ENCODE measurements around the gene PCDHGA1.
A peak's percentile ranks its signal among the peaks of the same experiment; 100 is the strongest.

Gene PCDHGA1

DNA sequence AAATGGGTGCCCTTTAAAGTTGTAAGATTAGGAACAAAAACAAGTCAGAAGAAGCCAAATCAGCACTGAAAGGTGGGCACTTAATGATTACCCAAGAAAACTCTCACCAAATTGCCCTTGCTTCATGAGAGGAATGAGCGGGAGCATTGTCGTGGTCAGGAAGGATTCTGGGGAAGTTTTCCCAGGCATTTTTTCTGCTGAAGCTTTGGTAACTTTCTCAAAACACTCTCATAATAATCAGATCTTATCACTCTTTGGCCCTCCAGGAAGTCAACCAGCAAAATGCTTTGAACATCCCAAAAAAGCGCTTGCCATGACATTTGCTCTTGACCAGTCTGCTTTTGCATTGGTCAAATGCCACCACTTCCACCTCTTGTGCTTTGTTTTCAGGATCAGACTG, 135.0 kb downstream of the PCDHGA1 start:
- no peak for DNase-seq

DNA sequence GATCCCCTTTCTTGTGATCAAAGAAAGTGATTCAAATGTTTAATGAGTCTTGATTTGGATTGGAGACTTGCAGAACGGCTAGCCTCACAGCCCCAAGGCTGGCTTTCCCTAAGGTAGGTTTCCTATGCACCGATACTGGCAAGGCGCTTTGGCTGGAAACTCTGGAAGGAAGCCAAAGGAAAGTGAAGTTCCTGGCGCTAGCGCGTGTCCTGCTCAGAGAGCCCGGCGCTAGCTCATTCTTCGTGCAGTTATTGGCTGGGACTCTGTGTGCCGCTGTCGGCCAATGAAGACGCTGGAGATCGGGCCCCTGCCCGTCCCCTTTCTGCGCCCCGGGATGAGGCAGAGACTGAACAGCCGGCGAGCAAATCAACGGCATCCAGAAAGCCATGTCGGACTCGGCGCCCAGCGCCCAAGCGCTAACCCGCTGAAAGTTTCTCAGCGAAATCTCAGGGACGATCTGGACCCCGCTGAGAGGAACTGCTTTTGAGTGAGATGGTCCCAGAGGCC, 145.4 kb downstream of the PCDHGA1 start, which contains the start of gene PCDHGC3:
Gene PCDHGC3 (plus strand): TSS at position 342 of the 507 bp plus-strand sequence. CDS start 151 bp downstream, at position 493.
- peak; percentile 50 to 71 for DNase-seq

- peak in 1 of 2 donors; percentile 30 for DNase-seq
Measured at GRCh38 chr5:141476132-141476911, 146.0 kb downstream of the PCDHGA1 start.

DNA sequence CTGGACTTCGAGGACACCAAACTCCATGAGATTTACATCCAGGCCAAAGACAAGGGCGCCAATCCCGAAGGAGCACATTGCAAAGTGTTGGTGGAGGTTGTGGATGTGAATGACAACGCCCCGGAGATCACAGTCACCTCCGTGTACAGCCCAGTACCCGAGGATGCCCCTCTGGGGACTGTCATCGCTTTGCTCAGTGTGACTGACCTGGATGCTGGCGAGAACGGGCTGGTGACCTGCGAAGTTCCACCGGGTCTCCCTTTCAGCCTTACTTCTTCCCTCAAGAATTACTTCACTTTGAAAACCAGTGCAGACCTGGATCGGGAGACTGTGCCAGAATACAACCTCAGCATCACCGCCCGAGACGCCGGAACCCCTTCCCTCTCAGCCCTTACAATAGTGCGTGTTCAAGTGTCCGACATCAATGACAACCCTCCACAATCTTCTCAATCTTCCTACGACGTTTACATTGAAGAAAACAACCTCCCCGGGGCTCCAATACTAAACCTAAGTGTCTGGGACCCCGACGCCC, 146.8 kb downstream of the PCDHGA1 start:
- DNase-seq = no peak

- no peak for DNase-seq
Measured at GRCh38 chr5:141477815-141478214, 147.5 kb downstream of the PCDHGA1 start.

GRCh38 chr5:141478321-141478945, 148.1 kb downstream of the PCDHGA1 start:
- no peak for DNase-seq

DNA sequence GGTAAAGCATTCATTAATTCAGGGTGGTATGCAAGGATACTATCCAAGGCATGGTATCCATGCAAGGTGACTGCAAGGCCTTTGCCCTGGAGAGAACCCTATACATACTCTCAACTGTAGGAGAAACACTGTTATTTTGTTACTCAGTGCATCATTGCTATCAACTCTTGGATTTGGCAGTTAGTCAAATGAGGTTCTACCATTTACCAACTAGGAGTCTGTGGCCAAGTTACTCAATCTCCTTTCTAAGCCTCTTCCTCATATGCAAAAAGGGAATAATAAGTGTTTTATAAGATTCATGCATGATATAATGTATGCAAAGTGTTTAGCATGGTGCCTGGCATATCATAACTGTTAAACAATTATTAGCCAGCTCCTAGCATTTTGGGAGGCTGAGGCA, 149.5 kb downstream of the PCDHGA1 start:
- DNase-seq = no peak

DNA sequence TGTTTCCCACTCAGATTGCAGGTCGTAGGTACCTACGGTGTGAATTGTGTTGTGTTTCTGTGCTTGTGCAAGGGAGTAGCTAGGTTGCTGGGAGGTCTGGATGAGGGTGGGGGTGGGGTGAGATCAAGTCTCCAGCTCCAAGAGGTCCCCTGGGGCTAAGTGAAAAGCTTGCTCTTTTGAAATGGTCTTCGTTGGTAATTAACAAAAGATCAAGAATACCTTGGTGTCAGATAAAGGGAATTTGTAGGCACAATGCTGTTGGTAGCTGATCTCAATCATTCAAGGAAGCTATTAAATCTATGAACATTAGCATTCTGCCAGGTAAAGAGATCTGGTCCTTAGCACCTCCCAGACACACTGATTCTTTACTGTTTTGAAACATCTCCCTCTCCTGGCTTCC, 153.6 kb downstream of the PCDHGA1 start:
- no peak for DNase-seq

DNA sequence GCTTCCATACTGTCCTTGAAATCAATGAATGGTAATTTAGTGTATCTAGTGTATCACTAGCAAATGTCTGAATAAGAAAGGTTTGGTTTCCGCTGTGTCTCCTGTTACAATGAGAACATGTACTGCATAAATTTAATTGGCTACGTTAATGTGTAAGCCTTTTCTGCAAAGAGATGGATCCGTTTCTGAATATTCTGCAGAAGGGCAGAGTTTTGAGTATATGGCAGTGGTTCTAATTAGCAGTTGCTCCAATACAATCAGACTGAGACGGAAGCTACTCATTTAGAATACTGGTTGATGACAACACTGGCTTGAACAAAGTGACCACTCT, 154.0 kb downstream of the PCDHGA1 start:
- DNase-seq = no peak

GRCh38 chr5:141484641-141485311, 154.5 kb downstream of the PCDHGA1 start, which contains the start of gene PCDHGC4:
TSS of gene PCDHGC4 (plus strand) at chr5:141485030. CDS start at chr5:141485174, 144 bp downstream.
- peak in 1 of 2 donors; percentile 26 for DNase-seq

GRCh38 chr5:141485321-141486055, 155.2 kb downstream of the PCDHGA1 start:
- DNase-seq = no peak

- no peak for DNase-seq
Measured at GRCh38 chr5:141486091-141486490, 155.8 kb downstream of the PCDHGA1 start.

GRCh38 chr5:141487131-141487530, 156.8 kb downstream of the PCDHGA1 start:
- no peak for DNase-seq

- DNase-seq = no peak
Measured at GRCh38 chr5:141488591-141489561, 158.6 kb downstream of the PCDHGA1 start, which contains the start of gene PCDHGC5. TSS of gene PCDHGC5 (plus strand) at chr5:141489081. CDS start at chr5:141489241, 160 bp downstream.

DNA sequence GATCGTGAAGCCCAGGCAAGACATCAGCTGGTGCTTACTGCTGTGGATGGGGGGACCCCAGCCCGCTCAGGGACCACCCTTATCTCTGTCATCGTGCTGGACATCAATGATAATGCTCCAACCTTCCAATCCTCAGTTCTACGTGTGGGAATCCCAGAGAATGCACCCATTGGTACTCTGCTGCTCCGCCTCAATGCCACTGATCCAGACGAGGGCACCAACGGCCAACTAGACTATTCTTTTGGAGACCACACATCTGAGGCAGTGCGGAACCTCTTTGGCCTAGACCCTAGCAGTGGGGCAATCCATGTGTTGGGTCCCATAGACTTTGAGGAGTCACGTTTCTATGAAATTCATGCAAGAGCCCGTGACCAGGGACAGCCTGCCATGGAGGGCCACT, 159.5 kb downstream of the PCDHGA1 start:
- no peak for DNase-seq

DNA sequence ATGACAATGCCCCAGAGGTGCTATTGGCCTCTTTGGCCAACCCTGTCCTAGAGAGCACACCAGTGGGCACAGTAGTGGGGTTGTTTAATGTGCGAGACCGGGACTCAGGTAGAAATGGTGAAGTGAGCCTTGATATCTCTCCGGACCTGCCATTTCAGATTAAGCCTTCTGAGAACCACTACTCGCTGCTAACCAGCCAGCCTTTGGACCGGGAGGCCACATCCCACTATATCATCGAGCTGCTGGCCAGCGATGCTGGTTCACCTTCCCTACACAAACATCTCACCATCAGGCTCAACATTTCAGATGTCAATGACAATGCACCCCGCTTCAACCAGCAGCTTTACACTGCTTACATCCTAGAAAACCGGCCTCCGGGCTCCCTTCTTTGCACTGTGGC, 160.0 kb downstream of the PCDHGA1 start:
- no peak for DNase-seq

GRCh38 chr5:141490771-141491170, 160.5 kb downstream of the PCDHGA1 start:
- DNase-seq = no peak

DNA sequence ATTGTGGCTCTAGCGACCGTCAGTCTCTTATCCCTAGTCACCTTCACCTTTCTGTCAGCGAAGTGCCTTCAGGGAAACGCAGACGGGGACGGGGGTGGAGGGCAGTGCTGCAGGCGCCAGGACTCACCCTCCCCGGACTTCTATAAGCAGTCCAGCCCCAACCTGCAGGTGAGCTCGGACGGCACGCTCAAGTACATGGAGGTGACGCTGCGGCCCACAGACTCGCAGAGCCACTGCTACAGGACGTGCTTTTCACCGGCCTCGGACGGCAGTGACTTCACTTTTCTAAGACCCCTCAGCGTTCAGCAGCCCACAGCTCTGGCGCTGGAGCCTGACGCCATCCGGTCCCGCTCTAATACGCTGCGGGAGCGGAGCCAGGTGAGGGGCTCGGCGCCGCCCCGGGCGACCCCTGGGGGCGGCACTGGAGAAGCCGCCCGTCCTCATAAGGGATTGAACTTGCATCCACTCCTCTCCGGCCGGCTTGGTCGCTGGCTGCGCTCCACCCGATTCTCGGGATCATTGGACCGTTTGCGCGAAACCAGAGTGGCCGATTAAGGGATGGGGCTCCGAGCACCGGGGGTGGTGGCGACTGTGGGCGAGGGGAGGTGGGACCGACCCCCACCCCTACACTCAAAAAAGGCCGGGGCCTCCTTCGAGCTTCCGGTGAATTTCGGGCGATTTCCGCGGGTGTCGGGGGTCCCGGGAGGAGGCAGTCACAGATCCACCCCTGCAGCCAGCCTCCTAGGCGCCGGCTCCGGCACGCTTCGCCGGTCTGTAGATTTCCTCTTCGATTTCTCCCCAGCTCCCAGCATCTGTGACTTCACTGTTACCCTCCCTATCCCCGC, 161.2 kb downstream of the PCDHGA1 start:
- DNase-seq = no peak

DNA sequence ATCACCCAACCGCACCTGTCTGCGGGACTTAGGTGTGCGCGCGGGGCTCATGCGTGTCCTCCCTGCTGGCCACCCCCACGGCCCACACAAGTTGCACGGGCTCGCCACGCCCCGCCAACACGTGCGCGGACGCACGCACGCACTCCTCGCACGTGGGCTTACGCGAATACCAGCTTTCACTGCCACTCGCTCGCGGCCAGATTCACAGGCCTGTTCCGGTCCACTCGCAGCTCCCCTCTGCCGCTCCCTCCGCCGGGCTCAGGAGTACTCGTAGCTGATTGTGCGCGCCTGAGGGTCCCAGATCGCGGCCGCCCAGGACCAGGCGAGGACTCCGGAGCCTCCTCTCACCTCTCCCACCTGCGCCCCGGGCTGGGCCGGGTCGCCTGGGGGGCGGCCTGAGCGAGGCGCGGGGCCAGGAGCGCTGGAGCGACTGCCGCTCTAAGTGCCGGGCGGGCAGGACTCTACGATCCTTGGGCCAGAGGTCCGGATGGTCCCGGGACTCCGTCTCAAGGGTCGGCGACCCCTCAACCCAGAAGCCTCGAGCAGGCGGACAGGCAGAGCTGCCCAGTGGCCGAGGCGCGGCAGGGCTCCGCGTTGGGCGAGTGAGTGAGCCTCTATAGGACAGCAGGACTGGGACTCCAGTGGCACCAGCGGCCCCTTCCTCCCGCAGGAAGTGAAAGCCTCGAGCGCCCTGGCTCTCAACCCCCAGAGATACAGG, 162.0 kb downstream of the PCDHGA1 start:
- DNase-seq = peak in 1 of 2 donors; percentile 46
